NCI-H2227 treated with DMSO at 0.1 percent for 48 hours (cell line): ENCODE data around the gene LRCH1.

Experiments used
- DNase-seq: peaks from one replicate; lab custom pipeline; 2025; lab: John Stamatoyannopoulos, UW

LRCH1 gene

DNA sequence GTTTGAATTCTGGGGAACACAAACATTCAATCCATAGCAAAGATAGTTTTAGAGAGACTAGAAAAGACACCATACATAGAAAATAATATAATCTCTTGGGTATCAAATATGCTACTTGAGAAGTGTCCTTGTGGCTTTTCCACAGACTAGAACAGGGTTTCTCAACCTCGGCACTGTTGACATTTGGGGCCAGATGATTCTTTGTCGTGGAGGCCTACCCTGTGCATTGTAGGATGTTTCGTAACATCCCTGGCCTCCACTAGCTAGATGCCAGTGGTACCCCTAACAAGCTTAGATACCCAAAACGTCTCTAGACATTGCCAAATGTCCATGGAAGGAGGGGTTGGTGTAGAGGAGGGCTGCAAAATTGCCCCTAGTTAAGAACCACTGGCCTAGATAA, 246.2 kb downstream of the LRCH1 start:
- DNase-seq, result no peak

GRCh38 chr13:46801858-46802257, 248.9 kb downstream of the LRCH1 start:
- DNase-seq, result no peak
